Measurements from ENCODE around the gene LARGE1.

- TF ChIP-seq ZBTB8A (IDR thresholded peaks at IDR 0.05; ENCODE audit: partially characterized antibody), result no peak
- no peak for TF ChIP-seq ZNF639 (CRISPR knock-in tag; conservative IDR thresholded peaks at IDR 0.05 in 1 of 2, IDR thresholded peaks at IDR 0.05 in 1 of 2)
Measured at GRCh38 chr22:33831651-33832050, 88.6 kb downstream of the LARGE1 start.

Measured in K562 (cell line).